HG02973 (cell line): ENCODE data around the gene TMEM212.
"Not testable (repeated sequence)": the region's sequence is repeated elsewhere in the genome, so short reads cannot be mapped to it uniquely, and the experiment has no call there.

Source experiments
- ATAC-seq: cut with Tn5 transposase; IDR thresholded peaks from one replicate; pipeline ENCODE4 v1.9.1; 2021; ENCODE audit warnings: moderate library complexity; ENCODE audit not compliant: unreplicated experiment

TMEM212 gene

DNA sequence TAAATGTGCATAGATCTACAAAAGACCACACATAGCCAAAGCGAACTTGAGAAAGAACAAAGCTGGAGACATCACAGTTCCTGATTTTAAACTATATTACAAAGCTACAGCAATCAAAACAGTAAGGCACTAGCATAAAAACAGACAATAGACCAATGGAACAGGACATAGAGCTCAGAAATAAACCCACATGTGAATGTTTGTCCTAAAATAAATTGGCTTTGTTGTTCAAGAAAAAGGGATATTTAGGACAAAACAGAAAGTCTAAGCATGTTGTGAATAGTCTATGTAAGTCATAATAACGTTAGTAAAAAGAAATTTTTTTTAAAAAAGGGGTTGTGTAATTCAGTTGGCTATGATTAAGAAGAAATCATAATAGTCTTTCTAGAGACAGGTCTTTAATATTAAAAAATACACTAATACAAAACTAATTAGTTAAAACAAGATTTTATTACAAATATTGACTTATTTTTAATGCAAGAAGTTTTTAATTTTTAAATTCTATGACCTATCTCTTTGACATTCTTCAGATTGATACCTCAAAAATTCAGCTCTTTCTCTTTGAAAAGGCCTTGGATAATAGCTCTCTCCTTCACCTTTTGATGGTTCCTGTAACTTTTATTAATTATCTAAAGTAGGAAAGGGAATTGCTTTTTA is 11.6 kb downstream of the TMEM212 start:
- ATAC-seq, result no peak

- ATAC-seq, result not testable (repeated sequence)
Measured at GRCh38 chr3:171858770-171859169, 15.6 kb downstream of the TMEM212 start.

- no peak for ATAC-seq
Measured at GRCh38 chr3:171860830-171861535, 17.8 kb downstream of the TMEM212 start.

GRCh38 chr3:171862392-171862791 is 19.2 kb downstream of the TMEM212 start:
- no peak for ATAC-seq

DNA sequence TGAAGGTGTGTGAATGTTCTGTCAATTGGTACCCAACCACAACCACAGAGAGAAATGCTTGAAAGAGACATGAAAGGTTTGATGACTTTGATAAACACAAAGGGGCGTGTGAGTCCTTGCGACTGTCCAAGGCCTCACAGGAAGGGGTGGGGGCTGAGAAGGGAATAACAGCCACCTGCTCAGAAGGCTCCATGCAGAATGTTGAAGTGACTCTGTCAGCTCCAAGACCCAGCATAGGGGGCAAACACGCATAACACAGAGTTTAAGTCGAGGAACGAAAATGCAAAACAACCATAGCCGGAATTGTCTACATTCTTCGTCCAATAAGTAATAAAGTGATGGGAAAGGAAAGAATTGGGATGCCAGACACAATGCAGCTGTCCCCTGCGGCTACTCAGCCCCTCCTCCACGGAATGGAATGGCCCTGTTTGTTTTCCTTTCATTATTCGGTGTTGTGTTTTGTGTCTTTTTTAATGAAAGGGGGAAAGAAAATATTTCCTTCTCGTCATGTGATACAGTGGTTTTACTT is 19.9 kb downstream of the TMEM212 start:
- no peak for ATAC-seq

DNA sequence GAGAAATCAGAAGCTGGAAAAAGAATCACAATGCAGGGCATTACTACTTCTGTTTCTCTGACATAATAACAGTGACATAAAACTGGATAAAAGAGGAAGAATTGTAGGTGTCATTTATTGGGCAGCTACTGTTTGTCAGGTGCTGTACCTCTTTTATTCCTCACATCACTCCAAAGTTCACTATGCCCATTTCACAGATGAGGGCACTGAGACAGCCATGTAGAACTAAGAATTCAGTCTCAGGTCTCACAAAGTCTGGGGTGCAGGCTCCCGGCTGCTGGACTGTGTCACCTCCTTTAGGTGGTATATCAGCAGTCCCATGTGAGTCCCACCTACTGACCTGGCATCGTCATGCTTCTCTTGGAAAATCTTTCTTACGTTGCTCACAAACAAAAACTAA is 20.8 kb downstream of the TMEM212 start:
- ATAC-seq, result no peak

DNA sequence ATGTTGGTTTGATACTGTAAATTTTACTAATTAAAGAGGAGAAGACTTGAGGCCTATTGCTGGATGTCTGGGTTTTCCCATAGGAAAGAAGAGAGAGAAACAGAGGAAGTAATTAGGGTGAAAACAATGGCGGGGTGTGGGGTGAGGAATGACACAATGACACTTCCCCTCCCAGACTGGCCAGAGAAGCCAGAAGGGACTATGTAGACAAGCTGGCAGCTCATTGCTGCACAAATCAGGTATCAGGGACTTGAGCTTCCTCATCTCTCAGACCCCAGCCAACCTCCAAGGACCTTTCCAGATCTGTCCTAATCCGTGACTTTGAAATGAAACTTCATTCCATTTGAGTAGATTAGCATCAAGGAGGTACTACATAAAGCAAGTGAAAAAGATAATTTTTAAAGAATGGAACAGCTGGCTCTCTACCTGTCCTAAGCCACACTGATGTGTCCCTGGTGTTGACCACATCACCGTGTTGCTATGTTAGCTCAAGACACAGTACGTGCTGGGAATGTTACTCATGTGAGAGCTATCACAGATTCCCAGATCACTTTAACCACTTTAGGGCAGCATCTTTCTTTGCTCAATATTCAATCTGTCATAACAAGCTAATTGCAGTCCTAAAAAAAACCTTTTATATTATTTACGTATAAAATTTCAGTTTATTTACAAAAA is 22.2 kb downstream of the TMEM212 start:
- ATAC-seq, result no peak

- ATAC-seq, result no peak
Measured at GRCh38 chr3:171867981-171868380, 24.8 kb downstream of the TMEM212 start.

GRCh38 chr3:171871392-171872274 is 28.5 kb downstream of the TMEM212 start:
- no peak for ATAC-seq

DNA sequence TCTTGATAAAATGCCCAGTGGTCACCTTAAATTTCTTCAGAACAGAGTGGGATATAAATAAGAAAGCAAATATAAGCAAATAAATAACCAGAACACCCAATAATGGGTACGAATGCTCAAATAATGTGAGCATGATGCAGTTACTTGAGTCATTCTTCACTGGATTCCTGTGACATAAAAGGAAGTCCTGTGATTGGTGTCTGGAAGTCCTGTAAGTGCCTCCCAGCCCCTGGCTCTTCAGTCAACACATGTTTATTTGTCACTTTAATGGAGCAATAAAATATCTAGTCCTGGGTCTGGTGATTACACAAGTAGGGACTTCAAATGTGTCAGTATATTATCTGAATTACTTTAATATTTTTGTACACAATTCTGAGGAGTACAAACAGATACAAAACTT is 30.4 kb downstream of the TMEM212 start:
- no peak for ATAC-seq

- ATAC-seq, result no peak
Measured at GRCh38 chr3:171874251-171874681, 31.1 kb downstream of the TMEM212 start.

- no peak for ATAC-seq
Measured at GRCh38 chr3:171874879-171875278, 31.7 kb downstream of the TMEM212 start.

- no peak for ATAC-seq
Measured at GRCh38 chr3:171875923-171876412, 32.8 kb downstream of the TMEM212 start.

DNA sequence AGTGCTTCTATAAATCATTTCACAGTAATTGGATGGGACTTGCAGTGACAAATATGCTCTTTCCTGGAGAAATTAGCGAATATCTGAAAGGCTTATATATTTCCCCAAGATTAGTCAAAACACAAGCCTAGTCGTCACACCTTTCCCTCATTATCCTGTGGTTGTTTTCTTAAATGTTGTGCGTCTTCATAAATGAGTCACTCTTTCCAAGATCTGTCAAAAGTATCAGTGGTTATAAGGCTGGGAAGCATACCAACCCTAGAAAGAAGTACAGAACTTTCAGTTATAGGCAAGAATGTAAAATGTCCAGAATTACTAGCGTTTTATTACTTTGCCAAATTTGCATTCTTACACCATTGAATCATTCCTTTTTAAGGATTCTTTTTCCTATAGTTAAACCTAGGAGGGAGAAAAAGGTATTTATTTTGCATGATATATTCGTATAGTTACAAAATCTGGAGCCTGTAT is 33.6 kb downstream of the TMEM212 start:
- ATAC-seq, result no peak

- no peak for ATAC-seq
Measured at GRCh38 chr3:171878461-171879225, 35.5 kb downstream of the TMEM212 start.

DNA sequence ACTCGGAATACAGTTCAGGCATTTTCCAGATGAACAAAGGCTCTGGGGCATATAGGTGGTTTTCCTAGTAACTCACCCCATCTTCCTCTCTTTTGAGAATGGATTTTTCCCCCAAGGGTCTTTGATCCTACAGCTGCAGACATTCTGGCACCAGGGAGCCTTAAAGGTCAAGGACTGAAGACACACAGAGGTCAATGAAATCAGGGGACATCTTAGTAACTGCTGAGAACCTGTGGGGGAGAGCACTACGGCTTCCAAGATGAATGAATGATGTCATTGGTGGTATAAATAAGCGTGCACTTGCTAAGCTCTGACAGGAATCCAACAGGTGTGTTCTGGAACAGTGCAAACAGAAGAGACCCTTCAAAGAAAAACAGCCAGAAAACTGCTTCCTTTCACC is 36.3 kb downstream of the TMEM212 start:
- ATAC-seq, result no peak

- no peak for ATAC-seq
Measured at GRCh38 chr3:171880101-171880870, 37.1 kb downstream of the TMEM212 start.

DNA sequence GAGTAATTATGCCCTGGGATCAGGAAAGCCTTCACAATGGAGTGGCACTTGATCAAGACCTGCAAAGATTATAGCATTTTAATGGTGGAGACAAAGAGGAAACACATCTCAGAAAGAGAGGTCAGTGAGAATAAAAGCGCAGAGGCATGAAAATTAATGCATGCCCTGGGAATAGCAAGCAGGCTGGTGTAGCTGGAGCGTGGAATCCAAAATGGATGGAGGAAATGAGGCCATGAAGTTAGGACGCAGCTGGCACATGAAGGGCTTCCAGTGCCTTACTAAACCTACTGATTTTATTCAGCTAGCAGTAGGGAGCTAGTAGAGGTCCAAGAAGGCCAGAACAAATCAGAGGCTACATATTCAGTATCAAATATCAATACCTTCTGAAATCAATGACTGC is 38.1 kb downstream of the TMEM212 start:
- ATAC-seq, result no peak

- no peak for ATAC-seq
Measured at GRCh38 chr3:171883257-171883892, 40.2 kb downstream of the TMEM212 start.
